Activated CD4-positive, alpha-beta T cell treated with anti-CD3 and anti-CD28 coated beads, Interleukin-10, Interleukin-2, amounts not matched to agents 100 ng/mL and 50 ng/mL, durations not matched to agents 16 hours and 8 hours (primary cell): ENCODE measurements around the gene ISM2.
"Not testable (repeated sequence)": the region's sequence is repeated elsewhere in the genome, so short reads cannot be mapped to it uniquely, and the experiment has no call there.

Experiments used
- DNase-seq: peaks from one replicate; pipeline ENCODE4 v3.0.0-alpha.2; 2020

ISM2 gene

GRCh38 chr14:77498120-77498979 is at the start of gene ISM2:
Gene ISM2, minus strand, starts transcription at chr14:77498816. Its CDS starts 23 bp downstream, at chr14:77498793.
- DNase-seq = peak; percentile 47

GRCh38 chr14:77547512-77548180 is 49.0 kb upstream of the ISM2 start:
- DNase-seq = no peak

GRCh38 chr14:77545171-77545570 is 46.6 kb upstream of the ISM2 start:
- DNase-seq = not testable (repeated sequence)

- no peak for DNase-seq
Observed at GRCh38 chr14:77544571-77544970, 46.0 kb upstream of the ISM2 start.

- no peak for DNase-seq
Observed at GRCh38 chr14:77543637-77544334, 45.2 kb upstream of the ISM2 start.

GRCh38 chr14:77543240-77543551 is 44.6 kb upstream of the ISM2 start:
- DNase-seq = no peak

- no peak for DNase-seq
Observed at GRCh38 chr14:77542421-77543239, 44.0 kb upstream of the ISM2 start.

- DNase-seq = no peak
Observed at GRCh38 chr14:77541905-77542304, 43.3 kb upstream of the ISM2 start.

- DNase-seq = not testable (repeated sequence)
Observed at GRCh38 chr14:77536951-77537350, 38.3 kb upstream of the ISM2 start.

GRCh38 chr14:77531071-77531470 is 32.5 kb upstream of the ISM2 start:
- no peak for DNase-seq

GRCh38 chr14:77529963-77530362 is 31.3 kb upstream of the ISM2 start:
- no peak for DNase-seq

GRCh38 chr14:77529213-77529612 is 30.6 kb upstream of the ISM2 start:
- DNase-seq = no peak

GRCh38 chr14:77528701-77529100 is 30.1 kb upstream of the ISM2 start:
- DNase-seq = not testable (repeated sequence)

GRCh38 chr14:77526266-77526665 is 27.6 kb upstream of the ISM2 start:
- no peak for DNase-seq

- DNase-seq = no peak
Observed at GRCh38 chr14:77524536-77524935, 25.9 kb upstream of the ISM2 start.

- DNase-seq = no peak
Observed at GRCh38 chr14:77523109-77523508, 24.5 kb upstream of the ISM2 start.

GRCh38 chr14:77520555-77520954 is 21.9 kb upstream of the ISM2 start:
- DNase-seq = no peak

GRCh38 chr14:77516126-77516525 is 17.5 kb upstream of the ISM2 start:
- no peak for DNase-seq

GRCh38 chr14:77511486-77512162 is 13.0 kb upstream of the ISM2 start:
- DNase-seq = no peak

- no peak for DNase-seq
Observed at GRCh38 chr14:77509366-77509765, 10.8 kb upstream of the ISM2 start.

GRCh38 chr14:77508876-77509275 is 10.3 kb upstream of the ISM2 start:
- DNase-seq = no peak

GRCh38 chr14:77508249-77508648 is 9.6 kb upstream of the ISM2 start:
- DNase-seq = no peak
